ENCODE measurements around the gene EPN3. TPM values are rescaled to one million over a fixed set of nuclear protein-coding genes. Genes with fewer than 3 reads are reported as not detected.

The EPN3 gene
- total and polyA plus RNA-seq, 2 donors (not counting 1 experiment from before 2014, with no cell fraction given) = not detected

- H3K27me3 ChIP-seq (replicated peaks in 1 of 4; ENCODE audit: control extremely low read depth in 1 of 4, control insufficient read depth in 3 of 4, insufficient read depth in 4 of 4, low read length in 3 of 4) = no peaks in the 10 kb centered on the region
- ChIA-PET POLR2A (no interaction called here), CTCF (interaction anchor here (1.1 kb wide), 1 partner anchor 18 kb away, joined by 3 read pairs; no protein-coding TSS in a partner anchor)
- H3K9me3 Mint-ChIP-seq (ENCODE audit: insufficient read depth) = no peaks in the 10 kb centered on the region
- H3K4me3 Mint-ChIP-seq = no peak overlapping the region
- intact Hi-C loops (cut with micrococcal nuclease) = no loop called here
- H3K4me1 ChIP-seq (ENCODE audit: control insufficient read depth in 2 of 2, insufficient read depth in 2 of 2, low read length in 2 of 2) = no peaks in the 10 kb centered on the region
- H3K4me1 Mint-ChIP-seq = no peaks in the 10 kb centered on the region
- ATAC-seq (ENCODE audit: low read depth) = no peak
- no peaks in the 10 kb centered on the region for H3K27me3 Mint-ChIP-seq
- H3K9me3 ChIP-seq (ENCODE audit: control extremely low read depth in 1 of 3, control insufficient read depth in 2 of 3, insufficient read depth in 1 of 3, low read length in 2 of 3) = no peaks in the 10 kb centered on the region
- no peak overlapping the region for H3K4me3 ChIP-seq (ENCODE audit: control extremely low read depth in 1 of 5, extremely low read depth in 1 of 5, insufficient read depth in 1 of 5, low read depth in 2 of 5, low read length in 4 of 5)
- no peak for TF ChIP-seq EZH2 (IDR thresholded peaks at IDR 0.05; ENCODE audit: borderline replicate concordance, insufficient read depth, low read depth, low read length, poor library complexity, severe bottlenecking)
- TF ChIP-seq, protein P1, sequence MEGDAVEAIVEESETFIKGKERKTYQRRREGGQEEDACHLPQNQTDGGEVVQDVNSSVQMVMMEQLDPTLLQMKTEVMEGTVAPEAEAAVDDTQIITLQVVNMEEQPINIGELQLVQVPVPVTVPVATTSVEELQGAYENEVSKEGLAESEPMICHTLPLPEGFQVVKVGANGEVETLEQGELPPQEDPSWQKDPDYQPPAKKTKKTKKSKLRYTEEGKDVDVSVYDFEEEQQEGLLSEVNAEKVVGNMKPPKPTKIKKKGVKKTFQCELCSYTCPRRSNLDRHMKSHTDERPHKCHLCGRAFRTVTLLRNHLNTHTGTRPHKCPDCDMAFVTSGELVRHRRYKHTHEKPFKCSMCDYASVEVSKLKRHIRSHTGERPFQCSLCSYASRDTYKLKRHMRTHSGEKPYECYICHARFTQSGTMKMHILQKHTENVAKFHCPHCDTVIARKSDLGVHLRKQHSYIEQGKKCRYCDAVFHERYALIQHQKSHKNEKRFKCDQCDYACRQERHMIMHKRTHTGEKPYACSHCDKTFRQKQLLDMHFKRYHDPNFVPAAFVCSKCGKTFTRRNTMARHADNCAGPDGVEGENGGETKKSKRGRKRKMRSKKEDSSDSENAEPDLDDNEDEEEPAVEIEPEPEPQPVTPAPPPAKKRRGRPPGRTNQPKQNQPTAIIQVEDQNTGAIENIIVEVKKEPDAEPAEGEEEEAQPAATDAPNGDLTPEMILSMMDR (IDR thresholded peaks at IDR 0.05) = no peak
- no peak overlapping the region for H2AFZ ChIP-seq (ENCODE audit: insufficient read depth, low read depth, low read length, poor library complexity, severe bottlenecking)
- H3K9ac ChIP-seq (ENCODE audit: low read length) = no peak overlapping the region
- H3K27ac Mint-ChIP-seq = no peak overlapping the region
- 86% methylated on average over 6 of the region's 8 CpGs for WGBS (ENCODE audit: insufficient coverage)
- H3K4me2 ChIP-seq (replicated peaks; ENCODE audit: low read depth, low read length, poor library complexity, severe bottlenecking) = no peak overlapping the region
- no peaks in the 10 kb centered on the region for H4K20me1 ChIP-seq (ENCODE audit: control insufficient read depth, insufficient read depth, low read length, poor library complexity, severe bottlenecking)
- DNase-seq = no peak
- H3K36me3 ChIP-seq (replicated peaks in 1 of 2; ENCODE audit: control extremely low read depth in 1 of 2, control insufficient read depth in 1 of 2, extremely low read depth in 1 of 2, insufficient read depth in 2 of 2, low read length in 1 of 2) = no peaks in the 10 kb centered on the region
- H3K27ac ChIP-seq (ENCODE audit: low read length in 2 of 2) = no peak overlapping the region
- H3K79me2 ChIP-seq (ENCODE audit: control insufficient read depth, insufficient read depth, low read length) = no peaks in the 10 kb centered on the region
Measured at GRCh38 chr17:50519141-50519834, 13.2 kb upstream of the EPN3 start.

DNA sequence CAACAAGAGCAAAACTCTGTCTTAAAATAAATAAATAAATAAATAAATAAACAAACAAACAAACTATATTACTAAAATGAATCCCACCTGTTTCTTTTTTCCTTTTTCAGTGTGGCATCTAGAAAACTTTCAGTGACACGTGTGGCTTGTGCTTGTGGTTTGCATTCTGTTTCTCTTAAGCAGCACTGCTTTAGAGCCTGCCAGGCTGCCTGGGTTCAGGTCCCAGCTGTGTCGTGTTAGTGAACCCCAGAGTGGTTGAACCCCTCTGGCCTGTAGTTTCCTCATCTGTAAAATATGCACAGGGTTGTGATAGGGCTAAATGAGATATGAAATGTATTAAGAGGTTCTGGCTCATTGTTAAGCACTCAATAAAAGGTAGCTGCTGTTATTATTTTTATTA is 12.1 kb upstream of the EPN3 start:
- Histone ChIP-seq H4K20me1 (ENCODE audit: control insufficient read depth, insufficient read depth, low read length, poor library complexity, severe bottlenecking) (no peaks in the 10 kb centered on the region), H3K79me2 (ENCODE audit: control insufficient read depth, insufficient read depth, low read length) (no peaks in the 10 kb centered on the region), H3K27ac (ENCODE audit: low read length in 2 of 2) (no peak overlapping the region), H3K4me3 (ENCODE audit: control extremely low read depth in 1 of 5, extremely low read depth in 1 of 5, insufficient read depth in 1 of 5, low read depth in 2 of 5, low read length in 4 of 5) (no peak overlapping the region), H3K9ac (ENCODE audit: low read length) (no peak overlapping the region), H3K9me3 (ENCODE audit: control extremely low read depth in 1 of 3, control insufficient read depth in 2 of 3, insufficient read depth in 1 of 3, low read length in 2 of 3) (no peaks in the 10 kb centered on the region), H3K4me1 (ENCODE audit: control insufficient read depth in 2 of 2, insufficient read depth in 2 of 2, low read length in 2 of 2) (no peaks in the 10 kb centered on the region), H3K27me3 (replicated peaks in 1 of 4; ENCODE audit: control extremely low read depth in 1 of 4, control insufficient read depth in 3 of 4, insufficient read depth in 4 of 4, low read length in 3 of 4) (no peaks in the 10 kb centered on the region), H2AFZ (ENCODE audit: insufficient read depth, low read depth, low read length, poor library complexity, severe bottlenecking) (no peak overlapping the region), H3K4me2 (replicated peaks; ENCODE audit: low read depth, low read length, poor library complexity, severe bottlenecking) (no peak overlapping the region), H3K36me3 (replicated peaks in 1 of 2; ENCODE audit: control extremely low read depth in 1 of 2, control insufficient read depth in 1 of 2, extremely low read depth in 1 of 2, insufficient read depth in 2 of 2, low read length in 1 of 2) (no peaks in the 10 kb centered on the region)
- no peak for ATAC-seq (ENCODE audit: low read depth)
- no peaks in the 10 kb centered on the region for H3K27me3 Mint-ChIP-seq
- no peak overlapping the region for H3K27ac Mint-ChIP-seq
- intact Hi-C loops (cut with micrococcal nuclease) = no loop called here
- no peak for TF ChIP-seq EZH2 (IDR thresholded peaks at IDR 0.05; ENCODE audit: borderline replicate concordance, insufficient read depth, low read depth, low read length, poor library complexity, severe bottlenecking)
- TF ChIP-seq, protein P1 (IDR thresholded peaks at IDR 0.05) = no peak
- DNase-seq = no peak
- H3K4me3 Mint-ChIP-seq = no peak overlapping the region
- no peaks in the 10 kb centered on the region for H3K9me3 Mint-ChIP-seq (ENCODE audit: insufficient read depth)
- ChIA-PET POLR2A (no interaction called here), CTCF (interaction anchor here (1.1 kb wide), 1 partner anchor 19 kb away, joined by 3 read pairs; no protein-coding TSS in a partner anchor)
- H3K4me1 Mint-ChIP-seq = no peaks in the 10 kb centered on the region
- 86% methylated on average over 1 of the region's 2 CpGs for WGBS (ENCODE audit: insufficient coverage)

Data from B cell (primary cell).